WTC11 (cell line): ENCODE results near the gene CD86.

Source experiments
- CBFB ChIP-seq: sonication (generic); formaldehyde crosslinking; IDR thresholded peaks from 2 replicates; pipeline ENCODE4 v1.8.1; 2022; ENCODE audit warnings: mild to moderate bottlenecking, low read depth, missing genetic modification reagents
- CREB1 ChIP-seq: sonication (generic); formaldehyde crosslinking; IDR thresholded peaks from 2 replicates; pipeline ENCODE4 v1.8.0; 2023; ENCODE audit warnings: mild to moderate bottlenecking, missing genetic modification reagents
- CTCF ChIP-seq: fragments of 200-600 bp; IDR thresholded peaks from 2 replicates; pipeline ENCODE4 v1.8.0; 2022; ENCODE audit warnings: antibody characterized with exemption
- E2F5 ChIP-seq: sonication (generic); formaldehyde crosslinking; IDR thresholded peaks from 2 replicates; pipeline ENCODE4 v1.8.1; 2022; ENCODE audit warnings: mild to moderate bottlenecking, moderate library complexity, missing genetic modification reagents
- ESRRA ChIP-seq: sonication (generic); formaldehyde crosslinking; IDR thresholded peaks from 2 replicates; pipeline ENCODE4 v1.8.1; 2022; ENCODE audit warnings: mild to moderate bottlenecking, missing genetic modification reagents, borderline replicate concordance
- MAX ChIP-seq: sonication (generic); formaldehyde crosslinking; IDR thresholded peaks from 2 replicates; pipeline ENCODE4 v1.8.0; 2022; ENCODE audit warnings: mild to moderate bottlenecking, missing genetic modification reagents
- NR2C2 ChIP-seq: sonication (generic); formaldehyde crosslinking; IDR thresholded peaks from 2 replicates; pipeline ENCODE4 v1.8.0; 2022; ENCODE audit warnings: mild to moderate bottlenecking, missing genetic modification reagents
- RELA ChIP-seq: sonication (generic); formaldehyde crosslinking; IDR thresholded peaks from 2 replicates; pipeline ENCODE4 v1.8.1; 2022; ENCODE audit warnings: missing genetic modification reagents, mild to moderate bottlenecking, borderline replicate concordance
- RORB ChIP-seq: fragments of 250-450 bp; sonication (Bioruptor Pico); IDR thresholded peaks from 2 replicates; pipeline ENCODE4 v1.9.0; 2021; ENCODE audit warnings: mild to moderate bottlenecking
- TEAD4 ChIP-seq: sonication (generic); formaldehyde crosslinking; IDR thresholded peaks from 2 replicates; pipeline ENCODE4 v1.8.0; 2022; ENCODE audit warnings: mild to moderate bottlenecking, missing genetic modification reagents
- ZNF121 ChIP-seq: sonication (generic); formaldehyde crosslinking; IDR thresholded peaks from 2 replicates; pipeline ENCODE4 v1.8.0; 2023; ENCODE audit warnings: missing genetic modification reagents
- TF ChIP-seq, protein P1 (sequence below): sonication (generic); formaldehyde crosslinking; IDR thresholded peaks from 2 replicates; pipeline ENCODE4 v1.8.1; 2023; ENCODE audit warnings: mild to moderate bottlenecking, moderate library complexity, missing genetic modification reagents
- TF ChIP-seq, protein P2 (sequence below): sonication (generic); formaldehyde crosslinking; IDR thresholded peaks from 2 replicates; pipeline ENCODE4 v1.8.1; 2022; ENCODE audit warnings: missing genetic modification reagents, borderline replicate concordance
- TF ChIP-seq, protein P3 (sequence below): sonication (generic); formaldehyde crosslinking; conservative IDR thresholded peaks from 2 replicates; pipeline ENCODE4 v1.8.1; 2022; ENCODE audit warnings: mild to moderate bottlenecking, missing genetic modification reagents

GRCh38 chr3:122052968-122053367 lies 2.2 kb upstream of the CD86 start:
- TF ChIP-seq CTCF = no peak
- TF ChIP-seq RELA (CRISPR knock-in tag) = no peak
- TF ChIP-seq ZNF121 (CRISPR knock-in tag) = no peak
- no peak for TF ChIP-seq CBFB (CRISPR knock-in tag)
- no peak for TF ChIP-seq RORB (CRISPR knock-in tag)
- TF ChIP-seq TEAD4 (CRISPR knock-in tag) = no peak
- TF ChIP-seq ESRRA (CRISPR knock-in tag) = no peak
- TF ChIP-seq CREB1 (CRISPR knock-in tag) = no peak
- no peak for TF ChIP-seq MAX (CRISPR knock-in tag)
- TF ChIP-seq, protein P1, sequence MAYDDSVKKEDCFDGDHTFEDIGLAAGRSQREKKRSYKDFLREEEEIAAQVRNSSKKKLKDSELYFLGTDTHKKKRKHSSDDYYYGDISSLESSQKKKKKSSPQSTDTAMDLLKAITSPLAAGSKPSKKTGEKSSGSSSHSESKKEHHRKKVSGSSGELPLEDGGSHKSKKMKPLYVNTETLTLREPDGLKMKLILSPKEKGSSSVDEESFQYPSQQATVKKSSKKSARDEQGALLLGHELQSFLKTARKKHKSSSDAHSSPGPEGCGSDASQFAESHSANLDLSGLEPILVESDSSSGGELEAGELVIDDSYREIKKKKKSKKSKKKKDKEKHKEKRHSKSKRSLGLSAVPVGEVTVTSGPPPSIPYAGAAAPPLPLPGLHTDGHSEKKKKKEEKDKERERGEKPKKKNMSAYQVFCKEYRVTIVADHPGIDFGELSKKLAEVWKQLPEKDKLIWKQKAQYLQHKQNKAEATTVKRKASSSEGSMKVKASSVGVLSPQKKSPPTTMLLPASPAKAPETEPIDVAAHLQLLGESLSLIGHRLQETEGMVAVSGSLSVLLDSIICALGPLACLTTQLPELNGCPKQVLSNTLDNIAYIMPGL (CRISPR knock-in tag) = no peak
- TF ChIP-seq, protein P2, sequence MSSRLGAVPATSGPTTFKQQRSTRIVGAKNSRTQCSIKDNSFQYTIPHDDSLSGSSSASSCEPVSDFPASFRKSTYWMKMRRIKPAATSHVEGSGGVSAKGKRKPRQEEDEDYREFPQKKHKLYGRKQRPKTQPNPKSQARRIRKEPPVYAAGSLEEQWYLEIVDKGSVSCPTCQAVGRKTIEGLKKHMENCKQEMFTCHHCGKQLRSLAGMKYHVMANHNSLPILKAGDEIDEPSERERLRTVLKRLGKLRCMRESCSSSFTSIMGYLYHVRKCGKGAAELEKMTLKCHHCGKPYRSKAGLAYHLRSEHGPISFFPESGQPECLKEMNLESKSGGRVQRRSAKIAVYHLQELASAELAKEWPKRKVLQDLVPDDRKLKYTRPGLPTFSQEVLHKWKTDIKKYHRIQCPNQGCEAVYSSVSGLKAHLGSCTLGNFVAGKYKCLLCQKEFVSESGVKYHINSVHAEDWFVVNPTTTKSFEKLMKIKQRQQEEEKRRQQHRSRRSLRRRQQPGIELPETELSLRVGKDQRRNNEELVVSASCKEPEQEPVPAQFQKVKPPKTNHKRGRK (CRISPR knock-in tag) = no peak
- no peak for TF ChIP-seq NR2C2 (CRISPR knock-in tag)
- TF ChIP-seq, protein P3, sequence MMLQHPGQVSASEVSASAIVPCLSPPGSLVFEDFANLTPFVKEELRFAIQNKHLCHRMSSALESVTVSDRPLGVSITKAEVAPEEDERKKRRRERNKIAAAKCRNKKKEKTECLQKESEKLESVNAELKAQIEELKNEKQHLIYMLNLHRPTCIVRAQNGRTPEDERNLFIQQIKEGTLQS (CRISPR knock-in tag) = no peak
- no peak for TF ChIP-seq E2F5 (CRISPR knock-in tag)
